Stomach (tissue), 9 donors: ENCODE data around the gene EPS8L3. TPM values are rescaled to one million over a fixed set of nuclear protein-coding genes. Genes with fewer than 3 reads are reported as not detected.
A peak's percentile ranks its signal among the peaks of the same experiment; 100 is the strongest.
"Not testable (repeated sequence)": the region's sequence is repeated elsewhere in the genome, so short reads cannot be mapped to it uniquely, and the experiment has no call there.

Source experiments
- DNase-seq, 2 donors: peaks; one replicate each; pipeline versions ENCODE4 v3.0.0 to v3.0.0-alpha.2; 2013 to 2019
- H3K27ac ChIP-seq, 5 donors: fragments of 200-600 bp in 4 of 5; sonication (generic) in 4 of 5; one replicate each; pipeline ENCODE4 v1.5.1; 2013 to 2019; ENCODE audit warnings: mild to moderate bottlenecking in 1 of 5, moderate library complexity in 1 of 5
- H3K27me3 ChIP-seq, 3 donors: fragments of 200-600 bp; sonication (generic); one replicate each; pipeline ENCODE4 v1.5.1; 2017 to 2019; ENCODE audit warnings: mixed run types in 1 of 3
- H3K36me3 ChIP-seq, 4 donors: fragments of 200-600 bp; sonication (generic); 1 replicate in 3 of 4; 2 replicates in 1 of 4; pipeline ENCODE4 v1.5.1; 2016 to 2019
- H3K4me1 ChIP-seq, 4 donors: fragments of 200-600 bp; sonication (generic); one replicate each; pipeline ENCODE4 v1.5.1; 2016 to 2019
- H3K4me3 ChIP-seq, 4 donors: fragments of 200-600 bp; sonication (generic) in 3 of 4; one replicate each; pipeline ENCODE4 v1.5.1; 2016 to 2019; ENCODE audit warnings: mild to moderate bottlenecking in 1 of 4
- H3K9me3 ChIP-seq, 4 donors: fragments of 200-600 bp; sonication (generic); one replicate each; pipeline ENCODE4 v1.5.1; 2016 to 2019
- EP300 ChIP-seq: sonication (generic); formaldehyde crosslinking; IDR thresholded peaks from one replicate; pipeline ENCODE4 v1.6.1; 2017; ENCODE audit warnings: antibody characterized with exemption
- POLR2A ChIP-seq, 4 donors: fragments of 450-650 bp; IDR thresholded peaks; one replicate each; pipeline ENCODE4 v1.6.1; 2016; ENCODE audit warnings: antibody characterized with exemption in 4 of 4, control low read depth in 2 of 4, mild to moderate bottlenecking in 1 of 4, moderate library complexity in 1 of 4
- POLR2AphosphoS5 ChIP-seq, 3 donors: sonication (generic); formaldehyde crosslinking; IDR thresholded peaks; one replicate each; pipeline ENCODE4 v1.6.1; 2016; ENCODE audit warnings: antibody characterized with exemption in 3 of 3
- WGBS, 5 donors: extraction: QIAGEN DNeasy Blood & Tissue Kit in 3 of 5; methylation state at CpG; one replicate each; pipeline versions ENCODE4 v1.1.5 to v1.1.7; 2013 to 2018; 5-methylcytosine and 5-hydroxymethylcytosine counted together
- intact Hi-C: fragments of 100-400 bp; cut with DNase I; formaldehyde crosslinking; loops from one replicate; pipeline ENCODE4 v1.15.1; 2023; ENCODE audit warnings: low total_unique reads
- polyA plus RNA-seq, 3 donors: library from polyadenylated mRNA; stranded (reverse); fragments of 200-250 nt; gene quantifications; one replicate each; pipeline ENCODE4 v1.2.3, GENCODE V29; 2013
- total RNA-seq, 5 donors: library from RNA; depleted of rRNA; stranded (reverse); fragments of >200 nt; gene quantifications; one replicate each; pipeline versions ENCODE4 v1.1.0 to v1.2.3, GENCODE V29; 2014 to 2016
- TF ChIP-seq, protein P1 (sequence below), 7 experiments: fragments of 450-650 bp in 4 of 7; fragments of 200-600 bp in 3 of 7; sonication (generic) in 3 of 7; IDR thresholded peaks; one replicate each; pipeline ENCODE4 v1.5.1; 2016 to 2019; ENCODE audit warnings: antibody characterized with exemption in 7 of 7, control low read depth in 2 of 7, mild to moderate bottlenecking in 1 of 7
- donor health status: healthy with polysubstance abuse.
- donor health status: Bipolar disorder and iron deficiency.
- donor health status: healthy.

EPS8L3 gene
- total and polyA plus RNA-seq, 8 donors: 9.5 to 299 (median 34.3) TPM

DNA sequence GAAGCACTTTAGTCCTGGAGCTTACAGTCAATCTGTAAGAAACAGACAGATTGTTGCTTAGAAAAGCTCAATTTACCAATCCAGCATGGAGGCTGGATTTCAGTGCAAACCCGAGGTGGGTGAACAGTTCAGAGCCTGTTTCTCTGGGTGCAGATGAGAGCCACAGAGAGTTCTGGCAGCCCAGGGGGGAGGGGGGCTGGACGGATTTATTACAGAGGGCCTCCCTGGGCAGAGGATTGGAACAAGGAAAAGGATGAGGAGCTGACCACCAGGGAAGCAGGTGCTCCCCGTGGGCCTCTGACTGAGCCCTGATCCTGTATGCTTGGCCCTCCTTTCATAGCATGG is 38.0 kb upstream of the EPS8L3 start:
- H3K9me3 ChIP-seq: no peaks in the 10 kb centered on the region
- intact Hi-C loops: no loop called here
- no peak overlapping the region for H3K4me3 ChIP-seq
- DNase-seq: no peak
- peaks cover 21 to 44% (median 31%) of the 10 kb centered on the region in 4 donors for H3K4me1 ChIP-seq
- H3K27me3 ChIP-seq: no peaks in the 10 kb centered on the region
- no peaks in the 10 kb centered on the region for H3K36me3 ChIP-seq
- TF ChIP-seq EP300: no peak
- 83 to 94% (median 84%) methylated on average over 3 of the region's 3 CpGs for WGBS, 5 donors
- H3K27ac ChIP-seq: peak overlapping the region in 3 of 5 donors; percentile 56 to 57 (median 56)

DNA sequence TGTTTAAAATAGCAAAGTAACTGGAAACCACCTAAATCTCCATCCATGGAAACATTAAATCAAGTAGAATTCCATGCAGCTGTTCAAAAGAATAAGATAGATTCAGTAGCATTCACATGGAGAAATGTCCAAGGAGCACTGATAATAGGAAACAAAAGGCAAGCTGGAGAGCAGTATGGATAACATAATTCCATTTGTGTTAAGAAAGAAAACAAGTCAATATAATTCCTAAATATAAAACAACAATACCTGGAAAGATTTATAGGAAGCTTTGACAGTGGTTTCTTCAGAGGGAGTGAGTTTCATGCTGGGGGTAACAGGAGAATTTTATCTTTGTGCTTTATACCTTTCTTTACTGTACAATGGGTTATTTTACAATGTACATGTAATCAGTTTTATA is 36.6 kb upstream of the EPS8L3 start:
- Histone ChIP-seq H3K27me3 (no peaks in the 10 kb centered on the region), H3K36me3 (no peaks in the 10 kb centered on the region), H3K4me3 (no peak overlapping the region), H3K27ac (no peak overlapping the region), H3K4me1 (peaks cover 22 to 40% (median 31%) of the 10 kb centered on the region in 4 donors), H3K9me3 (no peaks in the 10 kb centered on the region)
- no peak for DNase-seq
- TF ChIP-seq EP300: no peak
- TF ChIP-seq POLR2A (IDR thresholded peaks at IDR 0.05): no peak
- TF ChIP-seq POLR2AphosphoS5 (IDR thresholded peaks at IDR 0.05): no peak
- TF ChIP-seq, protein P1, sequence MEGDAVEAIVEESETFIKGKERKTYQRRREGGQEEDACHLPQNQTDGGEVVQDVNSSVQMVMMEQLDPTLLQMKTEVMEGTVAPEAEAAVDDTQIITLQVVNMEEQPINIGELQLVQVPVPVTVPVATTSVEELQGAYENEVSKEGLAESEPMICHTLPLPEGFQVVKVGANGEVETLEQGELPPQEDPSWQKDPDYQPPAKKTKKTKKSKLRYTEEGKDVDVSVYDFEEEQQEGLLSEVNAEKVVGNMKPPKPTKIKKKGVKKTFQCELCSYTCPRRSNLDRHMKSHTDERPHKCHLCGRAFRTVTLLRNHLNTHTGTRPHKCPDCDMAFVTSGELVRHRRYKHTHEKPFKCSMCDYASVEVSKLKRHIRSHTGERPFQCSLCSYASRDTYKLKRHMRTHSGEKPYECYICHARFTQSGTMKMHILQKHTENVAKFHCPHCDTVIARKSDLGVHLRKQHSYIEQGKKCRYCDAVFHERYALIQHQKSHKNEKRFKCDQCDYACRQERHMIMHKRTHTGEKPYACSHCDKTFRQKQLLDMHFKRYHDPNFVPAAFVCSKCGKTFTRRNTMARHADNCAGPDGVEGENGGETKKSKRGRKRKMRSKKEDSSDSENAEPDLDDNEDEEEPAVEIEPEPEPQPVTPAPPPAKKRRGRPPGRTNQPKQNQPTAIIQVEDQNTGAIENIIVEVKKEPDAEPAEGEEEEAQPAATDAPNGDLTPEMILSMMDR (IDR thresholded peaks at IDR 0.05): no peak
- intact Hi-C loops: no loop called here

DNA sequence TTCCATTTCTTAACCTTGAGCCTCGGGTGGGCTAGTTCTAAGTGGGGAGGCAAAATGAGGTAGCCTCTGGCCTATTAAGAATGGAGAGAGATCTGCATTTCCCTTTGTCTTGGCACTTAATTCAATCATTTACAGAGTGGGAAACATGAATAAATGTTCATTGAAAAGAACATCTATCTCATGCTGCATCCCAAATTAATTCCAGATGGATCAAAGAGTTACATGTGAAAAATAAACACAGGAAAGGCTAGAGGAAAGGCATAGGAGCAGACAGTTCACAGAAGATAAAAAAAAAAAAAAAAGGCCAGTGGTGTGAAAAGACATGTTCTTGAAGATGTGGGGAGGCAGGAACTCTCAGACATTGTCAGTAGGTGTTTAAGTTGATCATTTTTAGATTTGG is 35.7 kb upstream of the EPS8L3 start:
- WGBS, 5 donors: 44 to 71% (median 56%) methylated on average over 1 of the region's 1 CpG
- TF ChIP-seq, protein P1 (IDR thresholded peaks at IDR 0.05): no peak
- TF ChIP-seq POLR2A (IDR thresholded peaks at IDR 0.05) (no peak), POLR2AphosphoS5 (IDR thresholded peaks at IDR 0.05) (no peak), EP300 (no peak)
- Histone ChIP-seq H3K27me3 (no peaks in the 10 kb centered on the region), H3K36me3 (no peaks in the 10 kb centered on the region), H3K4me3 (no peak overlapping the region), H3K4me1 (peaks cover 30 to 44% (median 34%) of the 10 kb centered on the region in 4 donors), H3K9me3 (no peaks in the 10 kb centered on the region), H3K27ac (no peak overlapping the region)
- DNase-seq: peak in 1 of 2 donors; percentile 4
- intact Hi-C loops: no loop called here

DNA sequence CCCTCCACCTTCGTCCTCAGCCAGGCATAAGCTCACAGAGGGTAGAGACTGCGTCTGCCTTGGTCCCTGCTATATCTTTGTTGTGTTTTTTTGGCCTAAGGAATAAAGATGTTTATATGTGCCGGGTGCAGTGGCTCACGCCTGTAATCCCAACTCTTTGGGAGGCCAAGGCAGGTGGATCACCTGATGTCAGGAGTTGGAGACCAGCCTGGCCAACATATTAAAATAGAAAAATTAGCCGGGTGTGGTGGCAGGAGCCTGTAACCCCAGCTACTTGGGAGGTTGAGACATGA is 33.5 kb upstream of the EPS8L3 start:
- H3K36me3 ChIP-seq, H3K4me3 ChIP-seq, H3K9me3 ChIP-seq, DNase-seq, H3K27me3 ChIP-seq, intact Hi-C loops: not testable (repeated sequence)
- WGBS, 5 donors: 52 to 70% (median 52%) methylated on average over 5 of the region's 5 CpGs
- Histone ChIP-seq H3K4me1 (peaks cover 36 to 47% (median 41%) of the 10 kb centered on the region in 4 donors), H3K27ac (peak overlapping the region; percentile 46 to 75 (median 57))

DNA sequence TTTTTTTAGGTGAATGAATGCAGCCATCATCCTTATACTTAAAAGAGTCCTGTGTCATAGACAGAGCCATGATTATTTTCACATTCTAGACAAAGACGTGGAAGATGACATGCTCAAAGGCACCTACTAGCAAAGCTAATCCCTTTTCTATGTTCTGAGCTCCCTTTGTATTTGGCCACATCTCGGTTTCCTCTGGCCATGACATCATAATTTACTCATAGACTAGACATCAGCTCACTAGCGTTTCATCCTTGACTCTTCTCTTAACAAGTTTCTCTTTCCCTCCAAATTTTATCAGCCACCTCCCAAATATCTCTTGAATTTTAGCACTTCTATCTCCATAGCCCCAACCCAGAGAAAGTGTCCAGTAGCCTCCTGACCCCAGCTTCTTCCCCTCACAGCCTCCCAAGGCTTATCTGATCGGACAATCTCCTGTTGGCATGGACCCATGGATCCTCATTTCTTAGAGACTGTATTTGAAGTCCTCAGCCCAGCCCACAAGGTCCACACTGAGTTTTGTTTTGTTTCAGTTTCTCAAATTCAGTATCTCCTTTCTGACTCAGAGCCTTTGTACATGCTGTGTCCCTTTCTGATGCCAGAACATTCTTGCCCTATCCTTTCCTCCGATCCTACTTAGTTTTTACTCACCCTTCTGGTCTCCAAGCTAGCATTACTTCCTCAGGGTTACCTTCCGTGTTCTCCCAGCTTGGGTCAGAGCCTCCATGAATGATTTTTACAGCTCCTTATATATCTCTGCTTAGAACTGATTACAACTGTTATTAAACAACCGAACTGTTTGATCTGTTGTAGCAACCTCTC is 33.0 kb upstream of the EPS8L3 start:
- Histone ChIP-seq H3K36me3 (no peaks in the 10 kb centered on the region), H3K4me1 (peaks cover 42 to 52% (median 47%) of the 10 kb centered on the region in 4 donors), H3K9me3 (no peaks in the 10 kb centered on the region), H3K4me3 (no peak overlapping the region), H3K27me3 (no peaks in the 10 kb centered on the region), H3K27ac (peak overlapping the region; percentile 46 to 75 (median 57))
- TF ChIP-seq POLR2A (IDR thresholded peaks at IDR 0.05): no peak
- peak in 1 of 3 donors; percentile 65 for TF ChIP-seq POLR2AphosphoS5 (IDR thresholded peaks at IDR 0.05)
- intact Hi-C loops: no loop called here
- peak in 1 of 2 donors; percentile 24 for DNase-seq
- WGBS, 5 donors: 51 to 62% (median 55%) methylated on average over 7 of the region's 7 CpGs
